ENCODE data around the gene BLACAT1. TPM values are rescaled to one million over a fixed set of nuclear protein-coding genes. Genes with fewer than 3 reads are reported as not detected.

The BLACAT1 gene
- total and polyA plus RNA-seq, 2 of the 4 experiments (the other 2 are of a cell fraction) = under 0.01 to 0.05 TPM

GRCh38 chr1:205483372-205483771 lies 27.5 kb upstream of the BLACAT1 start:
- ATAC-seq (ENCODE audit: low read depth) = no peak
- Histone ChIP-seq H2AK9ac (replicated peaks; ENCODE audit: low read depth, low read length, poor library complexity) (no peak overlapping the region), H4K5ac (ENCODE audit: low read depth, low read length) (no peak overlapping the region), H3K4ac (ENCODE audit: low read depth, low read length) (no peak overlapping the region), H4K20me1 (ENCODE audit: insufficient read depth, low read length) (0 out of 2 replicates have a peak, but pooled peaks cover 4% of the 10 kb centered on the region), H3K9me3 (ENCODE audit: control insufficient read depth, insufficient read depth, low read length) (no peaks in the 10 kb centered on the region), H2BK20ac (ENCODE audit: low read depth, low read length) (no peak overlapping the region), H3K18ac (ENCODE audit: low read depth, low read length) (no peak overlapping the region), H3K9ac (ENCODE audit: low read depth, low read length) (no peak overlapping the region), H3K27me3 (ENCODE audit: control insufficient read depth, insufficient read depth, low read length) (peaks cover 45% of the 10 kb centered on the region), H2BK5ac (ENCODE audit: low read depth, low read length, poor library complexity, severe bottlenecking) (no peak overlapping the region), H3K9me1 (ENCODE audit: insufficient read depth, low read length) (no peaks in the 10 kb centered on the region), H3K23ac (ENCODE audit: low read depth, low read length) (no peak overlapping the region), H2AK5ac (ENCODE audit: low read depth, low read length) (no peak overlapping the region), H4K91ac (ENCODE audit: insufficient read depth, low read depth, low read length) (no peak overlapping the region), H3K79me1 (ENCODE audit: low read depth in 1 of 2, low read length in 2 of 2) (no peaks in the 10 kb centered on the region), H3K56ac (ENCODE audit: extremely low read depth, insufficient read depth, low read length) (no peak overlapping the region), H4K8ac (ENCODE audit: low read depth in 2 of 2, low read length in 2 of 2) (no peak overlapping the region), H3K27ac (ENCODE audit: insufficient read depth, low read length) (no peak overlapping the region), H2BK120ac (ENCODE audit: low read depth, low read length) (no peak overlapping the region), H3K4me3 (ENCODE audit: insufficient read depth, low read depth, low read length) (no peak overlapping the region), H3K36me3 (ENCODE audit: control insufficient read depth, insufficient read depth, low read length) (no peaks in the 10 kb centered on the region), H3K4me1 (ENCODE audit: control insufficient read depth, insufficient read depth, low read length) (no peaks in the 10 kb centered on the region), H2BK15ac (ENCODE audit: low read depth, low read length) (no peak overlapping the region), H3K14ac (replicated peaks; ENCODE audit: low read depth, low read length) (no peak overlapping the region), H3K4me2 (ENCODE audit: low read depth, low read length) (no peak overlapping the region), H2AFZ (replicated peaks; ENCODE audit: low read length, poor library complexity) (peak overlapping the region; percentile 23)
- in situ Hi-C loops (cut with MboI; ENCODE audit: low sequenced_read_pairs) = loop anchor here (10.0 kb wide), 1 partner anchor 209 kb away; no protein-coding TSS in a partner anchor
- intact Hi-C loops (cut with micrococcal nuclease) = no loop called here
- WGBS, 2 experiments (ENCODE audit: extremely low coverage in 2 of 2, insufficient read length in 1 of 2) = 13% methylated on average over 2 of the region's 2 CpGs; no CpG with 5 or more reads in 1 of the 2 experiments
- ChIA-PET POLR2A (ENCODE audit: unreplicated experiment) (no interaction called here), CTCF (interaction anchor here (1.4 kb wide), 1 partner anchor 129 kb away, joined by 5 read pairs; no protein-coding TSS in a partner anchor)
- dilution Hi-C loops (cut with HindIII; ENCODE audit: low sequenced_read_pairs, unreplicated experiment) = no loop called here
- TF ChIP-seq CHD1 (IDR thresholded peaks at IDR 0.05; ENCODE audit: low read depth, low read length) (no peak), RAD21 (IDR thresholded peaks at IDR 0.05; ENCODE audit: low read length) (no peak), SMC3 (IDR thresholded peaks at IDR 0.05; ENCODE audit: low read depth, low read length) (no peak), USF2 (IDR thresholded peaks at IDR 0.05; ENCODE audit: low read depth, low read length) (no peak), CTCF (conservative IDR thresholded peaks at IDR 0.05; ENCODE audit: low read depth, low read length) (no peak), FOS (IDR thresholded peaks at IDR 0.05; ENCODE audit: low read depth, low read length) (no peak), MAZ (IDR thresholded peaks at IDR 0.05; ENCODE audit: borderline replicate concordance, low read depth, low read length) (no peak), RCOR1 (IDR thresholded peaks at IDR 0.05; ENCODE audit: insufficient replicate concordance, low read length) (no peak), RFX5 (IDR thresholded peaks at IDR 0.05; ENCODE audit: low read depth, low read length) (no peak), POLR2A (IDR thresholded peaks at IDR 0.05; ENCODE audit: low read depth, low read length) (no peak), MAFK (IDR thresholded peaks at IDR 0.05; ENCODE audit: low read depth, low read length) (no peak), BHLHE40 (IDR thresholded peaks at IDR 0.05; ENCODE audit: low read depth, low read length) (no peak)
- no peak for DNase-seq
- BruUV-seq (replicated peaks) = no TSS peak

Data from IMR-90 (cell line).